IMR-90 (cell line): Measurements from ENCODE around the gene ABI3BP. TPM values are rescaled to one million over a fixed set of nuclear protein-coding genes. Genes with fewer than 3 reads are reported as not detected.

Experiments used
- ATAC-seq: fragments of 200-7000 bp; cut with Tn5 transposase; 2 replicates; pipeline ENCODE4 v1.9.1; 2020; ENCODE audit warnings: low read depth, mild to moderate bottlenecking, moderate library complexity
- BruUV-seq: library from RNA; stranded (reverse); fragments of 400-500 nt; replicated peaks from 2 replicates; lab custom pipeline; 2021; lab: Mats Ljungman, UMichigan
- CTCF ChIA-PET: fragments of 300-600 bp; formaldehyde crosslinking; extraction: SDS; loops from one replicate; lab custom pipeline; 2021; ENCODE audit warnings: antibody characterized with exemption; lab: Yijun Ruan, JAX
- POLR2A ChIA-PET: fragments of 300-600 bp; sonication (Branson Sonifier 250); formaldehyde crosslinking; loops from one replicate; lab custom pipeline; 2022; ENCODE audit warnings: antibody characterized with exemption; ENCODE audit not compliant: unreplicated experiment; lab: Charles Lee
- DNase-seq: peaks from one replicate; pipeline ENCODE4 v3.0.0; 2013
- H2AFZ ChIP-seq: replicated peaks from 2 replicates; pipeline ENCODE3; 2013; ENCODE audit warnings: low read length, mild to moderate bottlenecking; ENCODE audit not compliant: poor library complexity
- H2AK5ac ChIP-seq: 2 replicates; pipeline ENCODE4 v1.6.1; 2013; ENCODE audit warnings: low read depth, low read length, inconsistent platforms
- H2AK9ac ChIP-seq: replicated peaks from 2 replicates; pipeline ENCODE3; 2013; ENCODE audit warnings: mild to moderate bottlenecking, low read depth, low read length, moderate library complexity; ENCODE audit not compliant: poor library complexity
- H2BK120ac ChIP-seq: 2 replicates; pipeline ENCODE4 v1.6.1; 2013; ENCODE audit warnings: low read depth, low read length, inconsistent platforms
- H2BK15ac ChIP-seq: 3 replicates; pipeline ENCODE4 v1.6.1; 2013; ENCODE audit warnings: low read depth, low read length, inconsistent platforms
- H2BK20ac ChIP-seq: 2 replicates; pipeline ENCODE4 v1.6.1; 2013; ENCODE audit warnings: low read depth, mild to moderate bottlenecking, inconsistent platforms, low read length, moderate library complexity
- H2BK5ac ChIP-seq: 2 replicates; pipeline ENCODE4 v1.6.1; 2013; ENCODE audit warnings: mild to moderate bottlenecking, low read depth, low read length, inconsistent platforms; ENCODE audit not compliant: poor library complexity, severe bottlenecking
- H3K14ac ChIP-seq: replicated peaks from 2 replicates; pipeline ENCODE4 v1.6.1; 2013; ENCODE audit warnings: low read depth, low read length, inconsistent platforms
- H3K18ac ChIP-seq: 2 replicates; pipeline ENCODE4 v1.6.1; 2013; ENCODE audit warnings: low read depth, low read length, control low read depth
- H3K23ac ChIP-seq: 2 replicates; pipeline ENCODE4 v1.6.1; 2013; ENCODE audit warnings: low read depth, low read length, inconsistent platforms
- H3K27ac ChIP-seq: 2 replicates; pipeline ENCODE4 v1.5.1; 2013; ENCODE audit warnings: mild to moderate bottlenecking, control low read depth, low read length; ENCODE audit not compliant: insufficient read depth
- H3K27me3 ChIP-seq: 2 replicates; pipeline ENCODE4 v1.6.1; 2013; ENCODE audit warnings: low read length; ENCODE audit not compliant: control insufficient read depth, insufficient read depth
- H3K36me3 ChIP-seq: 2 replicates; pipeline ENCODE4 v1.6.1; 2013; ENCODE audit warnings: low read length, mixed read lengths; ENCODE audit not compliant: control insufficient read depth, insufficient read depth
- H3K4ac ChIP-seq: 2 replicates; pipeline ENCODE4 v1.6.1; 2013; ENCODE audit warnings: low read depth, low read length, inconsistent platforms
- H3K4me1 ChIP-seq: 2 replicates; pipeline ENCODE4 v1.6.1; 2013; ENCODE audit warnings: low read length, mixed read lengths; ENCODE audit not compliant: control insufficient read depth, insufficient read depth
- H3K4me2 ChIP-seq: 2 replicates; pipeline ENCODE4 v1.6.1; 2013; ENCODE audit warnings: low read depth, mild to moderate bottlenecking, control low read depth, low read length, moderate library complexity
- H3K4me3 ChIP-seq: 2 replicates; pipeline ENCODE4 v1.5.1; 2013; ENCODE audit warnings: low read depth, mild to moderate bottlenecking, control low read depth, low read length, moderate library complexity; ENCODE audit not compliant: insufficient read depth
- H3K56ac ChIP-seq: 2 replicates; pipeline ENCODE4 v1.6.1; 2013; ENCODE audit warnings: low read length, inconsistent platforms; ENCODE audit not compliant: insufficient read depth; ENCODE audit errors: extremely low read depth
- H3K79me1 ChIP-seq, 2 experiments: 2 replicates each; pipeline ENCODE4 v1.6.1; 2013; ENCODE audit warnings: low read length in 2 of 2, inconsistent platforms in 1 of 2, low read depth in 1 of 2
- H3K9ac ChIP-seq: 2 replicates; pipeline ENCODE4 v1.6.1; 2013; ENCODE audit warnings: low read depth, low read length, control low read depth
- H3K9me1 ChIP-seq: 2 replicates; pipeline ENCODE4 v1.6.1; 2013; ENCODE audit warnings: low read length, inconsistent platforms; ENCODE audit not compliant: insufficient read depth
- H3K9me3 ChIP-seq: 2 replicates; pipeline ENCODE4 v1.6.1; 2013; ENCODE audit warnings: low read length; ENCODE audit not compliant: control insufficient read depth, insufficient read depth
- H4K20me1 ChIP-seq: 2 replicates; pipeline ENCODE4 v1.6.1; 2013; ENCODE audit warnings: low read length, inconsistent platforms; ENCODE audit not compliant: insufficient read depth
- H4K5ac ChIP-seq: 2 replicates; pipeline ENCODE4 v1.6.1; 2013; ENCODE audit warnings: mild to moderate bottlenecking, low read depth, low read length, control low read depth
- H4K8ac ChIP-seq, 2 experiments: 2 replicates each; pipeline ENCODE4 v1.6.1; 2013; ENCODE audit warnings: low read depth in 2 of 2, low read length in 2 of 2, control low read depth in 1 of 2, inconsistent platforms in 1 of 2
- H4K91ac ChIP-seq: 2 replicates; pipeline ENCODE4 v1.6.1; 2013; ENCODE audit warnings: low read depth, low read length, inconsistent platforms; ENCODE audit not compliant: insufficient read depth
- BHLHE40 ChIP-seq: fragments of 150-350 bp; IDR thresholded peaks from 2 replicates; pipeline ENCODE4 v1.6.1; 2016; ENCODE audit warnings: mild to moderate bottlenecking, low read depth, low read length
- CEBPB ChIP-seq: IDR thresholded peaks from 2 replicates; pipeline ENCODE4 v1.6.1; 2012; ENCODE audit warnings: low read depth, low read length, improper control_type of control experiment
- MAZ ChIP-seq: IDR thresholded peaks from 2 replicates; pipeline ENCODE4 v1.6.1; 2012; ENCODE audit warnings: low read depth, mild to moderate bottlenecking, low read length, improper control_type of control experiment, moderate library complexity, borderline replicate concordance
- NFE2L2 ChIP-seq: fragments of 150-350 bp; IDR thresholded peaks from 2 replicates; pipeline ENCODE4 v1.6.1; 2016; ENCODE audit warnings: low read depth, mild to moderate bottlenecking, low read length
- POLR2A ChIP-seq: IDR thresholded peaks from 2 replicates; pipeline ENCODE4 v1.6.1; 2012; ENCODE audit warnings: mild to moderate bottlenecking, low read depth, low read length
- RCOR1 ChIP-seq: IDR thresholded peaks from 2 replicates; pipeline ENCODE4 v1.6.1; 2012; ENCODE audit warnings: mild to moderate bottlenecking, low read length, improper control_type of control experiment; ENCODE audit not compliant: insufficient replicate concordance
- RFX5 ChIP-seq: IDR thresholded peaks from 2 replicates; pipeline ENCODE4 v1.8.0; 2012; ENCODE audit warnings: low read depth, mild to moderate bottlenecking, low read length, moderate library complexity
- USF2 ChIP-seq: fragments of 150-350 bp; IDR thresholded peaks from 2 replicates; pipeline ENCODE4 v1.6.1; 2017; ENCODE audit warnings: mild to moderate bottlenecking, antibody characterized with exemption, low read length, low read depth
- WGBS, 2 experiments: methylation state at CpG; one replicate each; pipeline versions ENCODE4 v1.1.5 to v1.1.7; 2013; ENCODE audit warnings: missing lambda C conversion rate in 2 of 2; ENCODE audit not compliant: insufficient read length in 1 of 2; ENCODE audit errors: extremely low coverage in 2 of 2; 5-methylcytosine and 5-hydroxymethylcytosine counted together
- dilution Hi-C: fragments of 300-500 bp; cut with HindIII; formaldehyde crosslinking; loops from one replicate; pipeline ENCODE4 v1.14.3; 2018; ENCODE audit warnings: low sequenced_read_pairs; ENCODE audit not compliant: unreplicated experiment
- in situ Hi-C: fragments of 300-500 bp; cut with MboI; formaldehyde crosslinking; loops from 3 replicates; pipeline ENCODE4 v1.14.3; 2019; ENCODE audit warnings: low sequenced_read_pairs, inconsistent platforms, mixed read lengths
- intact Hi-C: fragments of 100-400 bp; cut with micrococcal nuclease; formaldehyde crosslinking; loops from 2 replicates; pipeline ENCODE4 v1.10.0; 2022
- polyA plus RNA-seq, 3 experiments: library from polyadenylated mRNA; depleted of rRNA; stranded (reverse); fragments of >200 nt; gene quantifications; 2 replicates each; pipeline ENCODE4 v1.2.3, GENCODE V29; 2012; ENCODE audit warnings: low replicate concordance in 1 of 3
- total RNA-seq: library from RNA; depleted of rRNA; stranded (reverse); fragments of >200 nt; gene quantifications from 2 replicates; pipeline ENCODE4 v1.2.3, GENCODE V29; 2012
- TF ChIP-seq, protein P1 (sequence below): conservative IDR thresholded peaks from 2 replicates; pipeline ENCODE4 v1.5.1; 2012; ENCODE audit warnings: mild to moderate bottlenecking, low read depth, low read length, improper control_type of control experiment

The ABI3BP gene
- total and polyA plus RNA-seq, 2 of the 4 experiments (the other 2 are of a cell fraction), result 3.0 to 26.7 TPM

GRCh38 chr3:100880845-100881244 is 112.4 kb downstream of the ABI3BP start:
- ATAC-seq (no peak), DNase-seq (peak; percentile 7)
- Histone ChIP-seq H4K20me1 (no peaks in the 10 kb centered on the region), H3K56ac (no peak overlapping the region), H3K14ac (no peak overlapping the region), H3K27ac (no peak overlapping the region), H4K8ac (no peak overlapping the region), H3K9me3 (no peaks in the 10 kb centered on the region), H2AK9ac (no peak overlapping the region), H3K36me3 (no peaks in the 10 kb centered on the region), H4K91ac (no peak overlapping the region), H3K4me1 (peaks cover 5% of the 10 kb centered on the region; the same call in 1 of the 2 replicates), H2AK5ac (no peak overlapping the region), H2BK15ac (no peak overlapping the region), H3K79me1 (no peaks in the 10 kb centered on the region), H3K4me3 (no peak overlapping the region), H3K4ac (no peak overlapping the region), H3K4me2 (no peak overlapping the region), H2BK20ac (no peak overlapping the region), H3K27me3 (no peaks in the 10 kb centered on the region), H3K18ac (no peak overlapping the region), H3K9ac (no peak overlapping the region), H3K9me1 (no peaks in the 10 kb centered on the region), H4K5ac (no peak overlapping the region), H2BK120ac (no peak overlapping the region), H2BK5ac (no peak overlapping the region), H3K23ac (no peak overlapping the region), H2AFZ (no peak overlapping the region)
- intact Hi-C loops, result no loop called here
- POLR2A ChIA-PET, result no interaction called here
- CTCF ChIA-PET, result interaction anchor here (1.1 kb wide), 1 partner anchor 19 kb away, joined by 4 read pairs; no protein-coding TSS in a partner anchor
- in situ Hi-C loops, result no loop called here
- no TSS peak for BruUV-seq
- WGBS, 2 experiments, result no CpG with 5 or more reads among the region's 1 CpG
- dilution Hi-C loops, result no loop called here
- TF ChIP-seq CEBPB (no peak), RFX5 (no peak), MAZ (no peak), NFE2L2 (no peak), USF2 (no peak), BHLHE40 (no peak), POLR2A (no peak), RCOR1 (no peak)
- TF ChIP-seq, protein P1, sequence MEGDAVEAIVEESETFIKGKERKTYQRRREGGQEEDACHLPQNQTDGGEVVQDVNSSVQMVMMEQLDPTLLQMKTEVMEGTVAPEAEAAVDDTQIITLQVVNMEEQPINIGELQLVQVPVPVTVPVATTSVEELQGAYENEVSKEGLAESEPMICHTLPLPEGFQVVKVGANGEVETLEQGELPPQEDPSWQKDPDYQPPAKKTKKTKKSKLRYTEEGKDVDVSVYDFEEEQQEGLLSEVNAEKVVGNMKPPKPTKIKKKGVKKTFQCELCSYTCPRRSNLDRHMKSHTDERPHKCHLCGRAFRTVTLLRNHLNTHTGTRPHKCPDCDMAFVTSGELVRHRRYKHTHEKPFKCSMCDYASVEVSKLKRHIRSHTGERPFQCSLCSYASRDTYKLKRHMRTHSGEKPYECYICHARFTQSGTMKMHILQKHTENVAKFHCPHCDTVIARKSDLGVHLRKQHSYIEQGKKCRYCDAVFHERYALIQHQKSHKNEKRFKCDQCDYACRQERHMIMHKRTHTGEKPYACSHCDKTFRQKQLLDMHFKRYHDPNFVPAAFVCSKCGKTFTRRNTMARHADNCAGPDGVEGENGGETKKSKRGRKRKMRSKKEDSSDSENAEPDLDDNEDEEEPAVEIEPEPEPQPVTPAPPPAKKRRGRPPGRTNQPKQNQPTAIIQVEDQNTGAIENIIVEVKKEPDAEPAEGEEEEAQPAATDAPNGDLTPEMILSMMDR, result no peak
